Measurements from ENCODE around the gene ACSL1.

GRCh38 chr4:184818216-184818564 is 7.6 kb downstream of the ACSL1 start:
- TF ChIP-seq POLR2A (IDR thresholded peaks at IDR 0.05; ENCODE audit: extremely low read depth, insufficient read length) (no peak), CTCF (IDR thresholded peaks at IDR 0.05; ENCODE audit: low read depth, low read length) (no peak), MAX (IDR thresholded peaks at IDR 0.05; ENCODE audit: low read depth, low read length) (no peak), MYC (IDR thresholded peaks at IDR 0.05; ENCODE audit: low read depth, low read length) (no peak)

Data from NB4 (cell line).